C4-2B (cell line): Measurements from ENCODE around the gene GRB2.

Experiments used
- CTCF ChIP-seq: fragments of 450-650 bp; conservative IDR thresholded peaks from 2 replicates; pipeline ENCODE4 v1.5.1; 2017; ENCODE audit warnings: mild to moderate bottlenecking
- ZFX ChIP-seq: fragments of 450-650 bp; IDR thresholded peaks from 2 replicates; pipeline ENCODE4 v1.6.1; 2017

GRCh38 chr17:75387771-75388170 is 17.7 kb downstream of the GRB2 start:
- TF ChIP-seq CTCF (no peak), ZFX (no peak)
